HuH-7 (cell line): ENCODE measurements around the gene RBP5.

Experiments used
- DNase-seq: peaks from one replicate; pipeline ENCODE4 v3.0.0; 2011; ENCODE audit warnings: low spot score

RBP5 gene

DNA sequence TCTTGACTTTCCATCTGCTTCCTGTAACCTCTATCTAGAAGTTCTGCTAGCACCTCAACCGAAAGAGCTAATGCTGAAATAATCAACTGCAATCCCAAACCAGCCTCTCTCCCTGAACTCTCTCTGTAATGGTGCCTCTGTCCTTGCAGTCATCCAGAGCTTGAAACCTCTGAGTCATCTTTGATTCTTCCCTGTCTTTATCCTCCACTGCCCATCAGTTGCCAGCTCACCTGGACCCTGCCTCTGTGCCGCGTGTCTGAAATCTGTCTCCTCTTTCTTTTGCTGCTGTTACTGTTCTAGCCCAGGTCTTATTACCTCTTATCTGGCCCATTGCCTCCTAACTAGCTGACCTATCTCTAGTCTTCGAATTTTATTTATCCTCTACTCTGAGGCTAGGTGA is 17.0 kb upstream of the RBP5 start:
- DNase-seq = no peak

DNA sequence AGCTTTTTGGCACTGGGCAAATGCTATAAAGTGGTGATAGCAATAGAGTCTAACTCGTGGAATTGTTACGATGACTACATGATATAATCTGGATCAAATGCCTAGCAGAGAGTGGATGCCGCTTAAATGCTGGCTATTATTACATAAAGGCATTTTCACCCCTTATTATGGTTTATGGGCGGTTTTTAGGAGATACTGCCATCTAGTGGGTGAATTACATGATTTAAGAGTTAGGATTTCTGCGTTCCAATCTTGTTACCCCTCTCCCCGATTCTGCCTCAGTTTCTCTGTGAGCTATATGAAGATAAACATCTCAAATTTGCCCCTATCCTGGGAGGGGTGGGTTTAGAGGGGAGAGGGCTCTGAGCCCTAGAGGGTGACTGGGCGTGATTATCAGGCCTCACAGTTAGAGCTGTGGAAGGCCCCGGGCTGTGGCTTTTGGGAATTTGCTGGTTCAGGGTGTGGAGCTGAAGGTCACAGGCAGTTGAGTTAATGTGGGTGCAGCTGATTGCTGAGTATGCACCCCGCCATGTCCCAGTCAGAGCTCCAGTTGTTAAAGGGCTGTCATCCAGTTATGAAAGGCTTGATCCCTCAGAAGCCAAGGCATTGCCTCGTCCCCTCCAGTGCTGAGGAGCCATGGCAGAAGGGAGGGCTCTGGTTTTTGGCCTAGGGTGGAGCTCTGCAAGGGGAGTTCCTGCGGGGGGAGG is 15.9 kb upstream of the RBP5 start:
- DNase-seq = peak; percentile 41

DNA sequence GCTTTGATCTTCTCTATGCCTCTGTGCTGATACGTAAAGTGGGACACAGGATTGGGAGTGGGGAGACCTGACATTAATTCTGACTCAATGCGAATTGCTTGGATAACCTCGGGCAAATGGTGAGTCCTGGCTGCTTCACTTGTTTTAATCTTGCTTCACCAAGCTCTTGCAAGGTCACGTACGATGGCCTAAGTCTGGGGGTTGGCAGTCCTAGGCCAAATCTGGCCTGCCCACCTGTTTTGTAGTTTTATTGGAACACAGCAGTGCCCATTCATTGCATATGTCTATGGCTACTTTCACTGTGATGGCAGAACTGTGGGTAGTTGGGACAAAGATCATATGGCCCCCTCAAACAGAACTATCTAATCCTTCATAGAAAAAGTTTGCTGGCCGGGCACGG is 14.9 kb upstream of the RBP5 start:
- DNase-seq = no peak

DNA sequence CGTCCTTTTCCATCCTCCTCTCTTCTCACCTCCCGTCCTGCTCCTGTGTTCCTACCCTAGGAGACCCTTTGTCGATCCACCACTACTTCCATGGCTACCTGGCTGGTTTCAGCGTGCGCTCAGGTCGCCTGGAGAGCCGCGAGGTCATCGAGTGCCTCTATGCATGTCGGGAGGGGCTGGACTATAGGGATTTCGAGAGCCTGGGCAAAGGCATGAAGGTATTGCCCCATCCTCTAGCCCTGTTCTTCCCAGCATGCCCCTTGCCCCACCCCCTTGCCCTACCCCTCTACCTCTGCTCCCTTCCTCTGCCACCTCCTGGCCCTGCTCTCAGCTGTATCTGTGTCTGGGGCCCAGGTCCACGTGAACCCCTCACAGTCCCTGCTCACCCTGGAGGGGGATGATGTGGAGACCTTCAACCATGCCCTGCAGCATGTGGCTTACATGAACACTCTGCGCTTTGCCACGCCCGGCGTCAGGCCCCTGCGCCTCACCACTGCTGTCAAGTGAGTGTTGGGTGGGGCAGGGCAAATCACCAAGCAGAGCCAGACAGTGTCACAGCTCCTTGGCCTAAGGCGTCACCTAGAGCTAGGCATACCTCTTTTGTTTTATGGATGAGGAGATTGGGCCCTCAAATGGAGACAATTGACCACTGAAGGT is 14.2 kb upstream of the RBP5 start:
- DNase-seq = no peak

DNA sequence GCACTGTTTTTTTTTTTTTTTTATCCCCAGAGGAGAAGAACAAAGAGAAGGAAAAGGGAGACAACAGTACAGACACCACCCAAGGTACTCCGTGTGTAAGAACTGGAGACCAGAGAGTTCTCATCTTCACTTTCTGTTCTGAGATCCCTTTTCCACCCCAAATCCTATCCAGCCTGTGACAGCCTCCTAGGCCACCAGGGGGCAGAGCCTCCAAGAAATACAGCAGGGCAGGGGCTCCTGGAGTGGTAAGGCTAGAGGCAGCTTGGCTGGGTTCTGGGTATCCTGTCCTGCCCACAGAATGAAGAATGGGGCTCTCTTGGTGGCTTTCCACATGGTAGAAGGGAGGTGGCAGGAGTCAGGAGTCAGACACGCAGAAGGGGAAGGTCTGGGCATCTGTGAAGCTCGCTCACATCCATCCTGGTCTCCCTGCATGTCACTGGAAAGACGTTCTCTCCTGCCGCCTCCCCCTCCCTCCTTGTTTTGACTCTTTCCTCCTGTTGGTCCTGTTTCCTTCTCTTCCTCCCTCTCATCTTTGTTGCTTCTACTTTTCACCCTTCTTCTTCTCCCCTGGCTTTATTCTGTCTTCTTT is 13.5 kb upstream of the RBP5 start:
- DNase-seq = peak; percentile 75

DNA sequence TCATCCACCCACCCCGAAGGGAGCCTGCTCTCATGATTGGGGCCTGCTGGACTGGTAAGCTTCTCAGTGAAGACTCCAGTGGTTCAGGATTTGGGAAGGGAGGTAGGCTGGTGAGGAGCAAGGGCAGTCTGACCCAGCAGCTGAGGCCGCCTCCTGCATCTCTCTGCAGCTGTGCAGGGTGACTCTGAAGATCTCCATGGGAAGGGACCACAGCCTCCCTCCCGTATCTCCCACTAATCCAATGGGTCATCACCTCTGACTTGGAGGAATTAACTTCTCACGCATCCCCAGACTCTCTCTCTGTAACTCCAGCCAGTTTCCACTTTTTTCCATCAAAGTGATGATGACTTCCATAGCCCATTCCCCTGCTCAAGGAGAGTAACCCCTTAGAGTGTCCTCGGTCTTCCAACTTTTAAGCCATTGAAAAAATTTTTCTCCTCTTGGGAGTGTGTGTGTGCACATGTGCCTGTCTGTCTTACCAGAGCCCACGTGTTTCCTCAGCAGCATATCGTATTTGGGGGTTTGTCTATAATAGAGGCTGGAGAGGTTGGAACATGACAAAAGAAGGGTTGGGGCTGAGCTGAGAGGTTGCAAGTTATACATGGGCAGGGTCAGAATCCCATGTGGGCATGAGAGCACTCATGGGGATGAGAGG is 12.8 kb upstream of the RBP5 start:
- no peak for DNase-seq

DNA sequence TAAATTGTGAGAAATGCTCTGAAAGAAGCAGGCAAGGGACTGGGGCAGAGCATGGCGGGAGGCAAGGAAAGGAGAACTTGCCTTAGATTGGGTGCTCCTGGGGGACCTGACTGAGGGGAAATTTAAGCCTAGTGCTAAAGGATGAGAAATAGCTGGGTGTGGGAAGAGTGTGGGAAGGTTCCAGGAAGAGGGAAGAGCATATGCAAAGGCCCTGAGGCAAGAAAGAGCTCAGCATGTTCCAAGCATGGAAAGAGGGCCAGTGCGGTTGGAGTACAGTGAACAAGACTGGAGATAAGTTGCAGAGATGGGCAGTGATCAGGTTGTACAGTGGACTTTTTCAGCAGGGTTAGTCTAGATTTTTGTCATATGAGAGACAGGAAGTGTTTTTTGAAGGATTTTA is 10.5 kb upstream of the RBP5 start:
- DNase-seq = no peak

DNA sequence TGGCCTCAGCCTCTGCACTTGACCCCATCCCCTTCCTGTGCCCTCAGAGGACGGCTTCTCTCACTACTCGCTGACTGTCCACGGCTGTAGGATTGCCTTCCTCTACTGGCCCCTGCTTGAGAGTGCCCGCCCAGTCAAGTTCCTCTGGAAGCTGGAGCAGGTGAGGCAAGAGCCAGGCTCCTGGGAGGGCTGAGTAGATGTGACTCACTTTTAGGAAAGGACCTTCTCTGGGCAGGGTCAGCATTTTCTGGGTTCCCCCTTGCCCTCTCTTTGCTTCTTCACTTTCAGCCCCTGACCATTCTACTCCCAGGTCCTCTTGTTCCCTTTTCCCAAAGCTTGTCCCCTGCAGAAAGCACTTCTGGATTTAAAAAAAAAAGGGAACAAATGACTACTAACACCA is 9.2 kb upstream of the RBP5 start:
- no peak for DNase-seq

DNA sequence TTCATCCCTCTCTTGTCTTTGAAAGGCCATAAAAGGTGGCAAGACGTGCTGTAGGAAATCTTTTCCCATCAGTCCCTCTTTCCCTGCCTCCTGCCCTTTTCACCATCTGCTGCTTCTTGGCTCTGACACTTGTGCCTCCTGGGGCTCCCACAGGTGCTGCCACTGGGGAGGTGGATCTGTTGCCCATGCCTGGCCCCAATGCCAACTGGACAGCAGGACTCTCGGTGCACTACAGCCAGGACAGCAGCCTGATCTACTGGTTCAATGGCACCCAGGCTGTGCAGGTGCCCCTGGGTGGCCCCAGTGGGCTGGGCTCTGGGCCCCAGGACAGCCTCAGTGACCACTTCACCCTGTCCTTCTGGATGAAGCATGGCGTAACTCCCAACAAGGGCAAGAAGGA is 8.0 kb upstream of the RBP5 start:
- no peak for DNase-seq

DNA sequence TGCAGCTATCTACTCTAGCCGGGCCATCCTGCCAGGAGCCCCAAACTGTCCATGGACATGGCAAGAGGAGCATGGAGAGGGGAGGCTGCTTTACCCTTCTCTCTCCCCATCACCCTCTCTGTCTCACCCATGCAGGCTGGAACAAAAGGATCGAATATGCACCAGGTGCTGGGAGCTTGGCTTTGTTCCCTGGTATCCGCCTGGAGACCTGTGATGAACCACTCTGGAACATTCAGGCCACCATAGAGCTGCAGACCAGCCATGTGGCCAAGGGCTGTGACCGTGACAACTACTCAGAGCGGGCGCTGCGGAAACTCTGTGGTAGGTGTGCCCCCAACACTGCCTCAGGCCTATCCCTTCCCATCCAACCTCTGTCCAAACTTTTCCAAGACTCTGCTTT is 7.4 kb upstream of the RBP5 start:
- no peak for DNase-seq

DNA sequence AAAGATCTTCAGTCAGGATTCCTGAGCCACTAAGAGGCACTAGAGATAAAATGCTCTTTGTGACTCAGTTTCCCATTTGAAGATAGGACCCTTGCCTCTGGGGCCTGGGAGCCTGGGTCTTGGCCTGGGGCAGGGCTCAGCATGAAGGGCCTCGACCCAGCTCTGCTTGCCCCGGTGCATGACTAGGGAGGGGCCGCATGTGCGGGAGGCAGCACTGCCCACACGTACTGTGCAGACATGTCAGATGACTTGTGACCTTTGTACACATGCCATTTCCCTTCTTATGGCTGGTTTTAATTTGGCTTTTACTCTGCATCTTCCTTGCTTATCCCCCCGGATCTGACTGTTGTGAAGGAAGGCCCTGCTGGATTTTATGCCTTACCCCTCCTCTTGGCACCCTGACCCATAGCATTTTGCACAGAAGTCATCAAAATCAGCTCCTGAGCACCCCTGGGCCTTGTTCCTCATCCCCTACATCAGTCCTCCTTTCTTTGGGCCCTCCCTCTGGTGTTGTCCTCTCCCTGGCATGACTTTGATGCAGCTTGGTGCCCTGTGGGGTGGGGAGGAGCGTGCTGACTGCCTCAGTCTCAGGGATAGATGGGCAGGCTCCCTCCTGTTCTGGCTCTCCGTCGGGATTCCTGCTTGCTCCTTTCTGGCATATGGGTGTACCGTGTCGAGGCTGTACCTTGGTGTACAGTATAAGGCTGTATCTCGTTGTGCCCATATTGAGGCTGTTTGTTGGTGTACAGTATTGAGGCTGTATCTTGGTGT is 5.9 kb upstream of the RBP5 start:
- DNase-seq = no peak

DNA sequence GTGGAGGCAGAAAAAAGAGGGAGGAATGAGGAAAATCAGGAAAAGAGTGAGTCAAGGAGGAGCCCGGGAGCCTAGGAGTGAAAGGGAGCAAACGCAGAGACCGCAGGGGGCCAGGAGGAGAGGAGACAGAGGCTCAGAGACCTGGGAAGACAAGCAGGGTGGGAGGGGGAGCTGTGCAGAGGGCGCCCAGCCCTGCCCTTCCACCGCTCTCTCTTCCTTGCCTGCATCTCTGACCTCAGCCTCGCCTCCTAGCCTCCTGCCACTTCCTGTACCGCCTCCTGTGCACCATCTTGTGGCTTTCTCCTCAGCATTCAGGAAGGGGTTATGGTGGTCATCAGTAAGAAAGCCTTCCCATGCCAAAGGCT is 2.8 kb upstream of the RBP5 start:
- DNase-seq = no peak

DNA sequence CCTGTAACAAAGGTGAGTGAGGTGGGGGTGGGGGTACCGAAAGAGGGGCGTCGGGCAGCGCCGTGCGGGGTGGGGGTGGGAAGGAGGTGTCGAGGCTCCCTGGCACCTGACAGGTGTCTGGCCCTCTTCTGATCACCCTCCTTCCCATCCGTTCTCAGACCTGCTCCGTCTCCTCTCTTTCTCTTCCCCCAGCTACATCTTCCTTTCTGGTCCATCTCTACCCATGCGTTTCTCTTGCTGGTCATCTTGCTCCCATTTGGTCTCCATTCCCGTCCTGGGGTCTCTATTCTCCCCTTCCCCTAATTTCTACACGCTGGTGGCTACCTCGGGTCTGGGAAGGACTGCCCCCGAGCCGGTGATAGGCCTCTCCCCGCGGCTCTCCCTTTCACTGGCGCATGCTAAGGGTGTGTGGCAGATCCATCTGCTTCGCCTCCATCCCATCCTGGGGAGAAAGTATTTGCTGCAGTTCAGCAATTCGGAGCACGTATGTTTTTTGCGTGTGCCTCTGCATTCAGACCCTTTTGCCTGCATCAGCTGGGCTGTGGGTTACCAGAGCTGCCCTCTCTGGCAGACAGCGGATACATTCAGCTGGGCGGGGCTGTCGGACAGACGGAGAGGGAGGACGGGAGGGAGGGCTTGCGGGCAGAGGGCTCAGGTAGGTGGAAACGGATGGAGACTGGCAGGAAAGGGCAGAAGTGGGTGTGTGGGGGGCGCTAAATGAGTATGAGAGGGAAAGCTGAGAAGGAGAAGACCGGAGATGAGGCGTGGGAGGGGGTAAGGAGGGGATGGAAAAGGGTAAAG is 2.2 kb upstream of the RBP5 start:
- peak; percentile 62 for DNase-seq

DNA sequence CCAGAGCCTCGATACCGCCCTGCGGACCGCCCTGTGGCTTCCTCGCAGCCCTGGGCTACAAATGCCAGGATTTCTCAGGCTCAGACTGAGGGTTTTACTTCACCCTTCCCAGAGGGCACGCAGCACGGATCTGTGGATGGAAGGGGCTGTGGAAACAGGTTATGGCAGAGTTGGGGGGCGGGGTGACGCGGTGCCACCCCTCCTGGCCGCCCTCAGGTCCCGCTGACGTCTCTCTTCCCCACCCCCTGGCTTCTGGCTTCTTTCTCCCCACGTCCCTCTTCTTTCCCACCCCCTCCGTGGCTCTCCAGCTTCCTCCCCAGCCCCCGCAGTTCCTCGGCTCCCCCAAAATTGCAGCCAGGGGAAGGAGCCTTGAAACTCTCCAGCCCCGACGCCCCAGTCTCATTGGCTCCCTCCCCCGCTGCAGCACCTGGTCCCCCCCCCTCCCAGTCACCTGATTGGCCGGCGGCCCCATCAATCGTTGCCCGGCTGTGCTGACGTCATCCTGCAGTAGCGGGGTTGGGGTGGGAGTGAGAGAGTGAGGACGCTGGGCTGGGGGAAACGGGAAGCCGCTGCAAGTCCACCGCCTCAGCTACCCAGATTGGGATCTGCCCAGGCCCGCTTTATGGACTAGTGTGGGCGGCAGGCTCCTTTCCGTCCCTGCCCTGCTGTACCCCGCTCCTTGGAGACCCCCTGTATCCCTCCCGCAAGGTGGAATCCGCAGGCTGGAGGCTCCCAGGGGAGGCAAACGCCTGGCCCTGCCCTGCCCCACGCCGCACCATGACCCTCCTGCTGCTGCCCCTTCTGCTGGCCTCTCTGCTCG is 1.4 kb upstream of the RBP5 start, which contains the start of gene CLSTN3:
TSS of gene CLSTN3 (plus strand) at position 500 of the 820 bp plus-strand sequence. CDS start at position 778, 278 bp downstream.
- DNase-seq = peak; percentile 100

DNA sequence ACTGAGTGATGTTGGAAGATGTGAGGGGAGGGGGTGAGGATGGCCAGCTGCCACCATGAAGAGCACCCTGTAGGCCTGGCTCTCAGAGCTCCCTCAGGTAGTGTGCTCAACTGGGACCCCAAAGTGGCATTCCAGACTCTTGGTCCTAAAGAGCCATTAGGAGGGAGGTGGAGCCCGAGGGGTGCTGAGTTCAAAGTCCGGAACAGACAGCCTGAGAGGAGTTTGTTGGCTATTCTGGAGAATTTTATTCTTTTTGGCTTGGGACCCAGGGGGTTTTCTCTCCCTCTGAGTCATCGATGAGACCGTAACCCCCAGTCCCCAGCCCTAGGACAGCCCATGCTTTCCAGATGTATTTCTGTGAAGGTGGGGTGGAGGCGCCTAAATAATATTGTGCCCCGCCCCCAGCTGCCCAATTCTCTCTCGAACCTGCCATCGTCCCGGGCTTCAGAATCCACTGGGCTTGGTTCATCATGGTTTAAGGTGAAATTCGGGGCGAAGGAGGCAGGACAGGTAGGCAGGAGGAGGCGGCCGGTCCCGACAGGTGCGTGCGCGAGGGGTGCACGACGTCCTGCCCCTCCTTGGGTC is 690 bp upstream of the RBP5 start:
- no peak for DNase-seq

DNA sequence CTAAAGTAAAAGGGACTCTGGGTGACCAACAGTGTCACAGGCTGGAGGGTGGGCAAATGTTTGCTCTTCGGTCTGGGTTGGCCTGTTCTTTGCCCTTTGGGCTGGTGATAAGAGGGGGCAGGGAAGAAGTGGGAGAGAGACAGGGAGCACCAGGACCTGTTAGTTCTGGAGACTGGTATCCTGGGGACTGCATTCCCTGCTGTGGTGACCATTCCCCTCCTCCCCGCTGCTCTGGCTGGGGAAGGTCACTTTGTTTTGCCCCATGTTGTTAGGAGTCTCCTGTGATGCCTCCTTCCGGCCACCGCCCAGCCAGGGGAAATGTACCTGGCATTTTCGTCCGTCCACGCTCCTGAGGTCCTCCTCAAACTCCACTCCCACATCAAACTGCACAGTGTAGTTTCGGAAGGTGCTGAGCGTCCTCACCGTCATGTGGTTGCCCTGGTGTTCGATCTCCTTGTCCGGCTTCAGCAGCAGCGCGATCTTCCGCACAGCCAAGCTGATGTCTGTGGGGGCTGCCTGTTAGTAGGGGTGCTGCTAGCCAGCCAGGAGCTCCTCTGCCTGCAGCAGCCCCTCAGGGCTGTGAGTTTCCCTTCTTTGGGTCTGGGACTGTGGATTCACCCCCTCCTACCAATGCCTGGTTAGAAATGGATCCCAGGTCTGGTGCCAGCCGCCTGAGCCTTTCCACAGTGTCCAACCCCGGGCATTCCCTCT is 618 bp downstream of the RBP5 start:
- no peak for DNase-seq

DNA sequence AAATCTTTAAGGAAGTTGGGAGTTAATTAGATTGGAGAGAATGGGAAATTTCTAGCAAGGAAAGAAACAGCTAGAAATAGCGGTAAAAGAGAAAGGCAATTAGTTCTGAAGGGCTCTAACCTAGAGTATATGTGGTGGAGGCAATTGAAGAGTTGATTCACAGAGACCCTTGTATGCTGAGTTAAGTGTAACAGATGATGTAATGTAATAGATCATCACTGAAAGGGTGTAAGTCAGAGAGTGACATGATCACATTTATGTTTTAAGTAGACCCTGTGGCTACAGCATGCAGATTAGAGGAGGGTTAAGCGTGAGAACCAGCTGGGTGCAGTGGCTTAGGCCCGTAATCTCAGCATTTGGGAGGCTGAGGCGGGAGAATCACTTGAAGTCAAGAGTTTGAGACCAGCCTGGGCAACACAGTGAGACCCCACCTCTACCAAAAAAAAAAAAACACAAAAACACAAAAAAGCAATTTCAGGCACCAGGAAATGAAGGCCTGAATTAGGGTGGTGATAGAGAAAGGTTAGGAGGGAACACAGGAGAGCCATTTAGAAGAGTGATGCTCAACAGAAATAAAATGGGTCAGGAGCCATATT is 3.0 kb downstream of the RBP5 start:
- no peak for DNase-seq

DNA sequence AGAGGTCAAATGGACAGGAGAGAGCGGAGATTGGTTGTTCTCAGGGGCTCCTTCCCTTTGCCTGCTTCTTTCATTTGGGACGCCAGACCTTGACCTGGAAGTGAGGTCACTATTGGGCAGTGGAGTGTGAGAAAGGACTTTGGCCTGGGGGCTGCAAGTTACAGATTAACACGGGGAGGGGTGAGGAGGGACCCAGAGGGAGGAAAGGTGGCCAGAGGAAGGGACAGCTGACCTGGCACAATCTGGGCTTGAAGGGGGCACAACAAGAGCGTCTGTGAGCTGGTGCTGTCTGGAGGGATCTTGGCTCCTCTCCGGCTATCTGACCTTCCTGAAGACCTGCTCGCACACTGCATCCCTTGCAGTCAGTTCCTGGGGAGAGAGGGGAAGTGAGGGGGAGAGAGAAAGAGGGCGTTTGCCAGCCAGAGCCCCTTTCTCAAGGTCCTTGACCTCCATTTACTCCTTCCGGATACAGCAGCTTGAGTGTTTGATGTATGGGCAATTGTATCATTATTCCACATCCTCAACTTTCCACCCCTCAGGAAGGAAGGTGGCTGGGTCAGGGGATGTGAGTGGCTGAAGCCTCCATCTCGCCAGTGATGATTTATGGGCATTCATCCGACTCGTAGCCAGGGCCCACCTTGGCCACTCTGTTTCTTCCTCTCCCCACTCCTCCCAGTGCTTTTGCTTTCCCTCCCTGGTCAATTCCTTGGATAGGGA is 4.7 kb downstream of the RBP5 start:
- peak; percentile 69 for DNase-seq
